DND-41 (cell line): ENCODE measurements around the gene ARHGEF7.

Source experiments
- CTCF ChIP-seq: IDR thresholded peaks from 2 replicates; pipeline ENCODE4 v1.5.1; 2012; ENCODE audit warnings: borderline replicate concordance, low read length, moderate library complexity, mild to moderate bottlenecking; ENCODE audit not compliant: poor library complexity, severe bottlenecking; ENCODE audit errors: extremely low read depth
- EZH2 ChIP-seq: IDR thresholded peaks from 3 replicates; pipeline ENCODE4 v1.6.1; 2012; ENCODE audit warnings: borderline replicate concordance, low read depth, mild to moderate bottlenecking, moderate library complexity, low read length, inconsistent platforms; ENCODE audit not compliant: severe bottlenecking

GRCh38 chr13:111181977-111182376, 66.9 kb downstream of the ARHGEF7 start:
- TF ChIP-seq CTCF = no peak
- no peak for TF ChIP-seq EZH2
